Stimulated activated CD4-positive, alpha-beta T cell treated with anti-CD3 and anti-CD28 coated beads, Interleukin-4, amount 100 ng/mL, for 4 hours (primary cell): ENCODE measurements around the gene C11orf58.

ENCODE experiments used
- DNase-seq, 2 experiments: peaks; one replicate each; pipeline ENCODE4 v3.0.0-alpha.2; 2020

C11orf58 gene

DNA sequence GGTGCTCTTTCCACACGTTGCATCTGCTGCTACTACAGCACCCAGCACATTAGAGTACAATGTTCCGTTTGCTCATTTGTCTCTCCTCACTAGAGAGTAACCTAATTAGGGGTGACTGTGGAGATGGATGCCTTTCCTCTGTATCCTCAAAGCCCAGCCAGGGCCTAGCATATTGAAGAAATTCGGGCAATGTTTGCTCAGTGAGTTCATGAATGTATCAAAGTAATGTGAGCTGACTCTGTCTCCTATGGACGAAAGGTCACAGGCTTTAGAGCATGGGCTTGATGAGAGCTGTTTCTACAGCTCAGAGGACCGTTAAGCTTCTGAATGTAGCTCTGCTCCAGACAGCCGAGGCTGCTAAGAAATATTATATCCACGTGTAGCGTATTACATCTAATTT, 67.5 kb downstream of the C11orf58 start:
- DNase-seq, result no peak

DNA sequence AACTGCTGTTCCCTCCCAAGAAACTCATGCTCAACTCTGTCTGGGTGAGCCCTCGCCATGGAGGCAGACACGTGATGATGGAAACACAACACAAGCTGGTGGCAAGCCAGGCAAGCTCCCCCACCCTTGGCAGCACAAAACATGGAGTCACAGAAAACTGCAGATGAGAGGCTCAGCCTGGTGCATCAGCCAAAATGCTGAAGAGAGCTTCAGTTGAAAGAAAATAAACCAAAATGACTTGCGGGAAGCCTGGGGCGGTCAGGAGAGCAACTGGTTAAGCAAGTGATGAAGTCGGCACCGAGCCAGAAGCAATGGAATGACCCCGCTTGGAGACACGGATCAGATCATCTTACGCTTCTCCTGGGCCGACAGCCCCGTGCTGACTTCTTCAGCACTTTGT, 68.3 kb downstream of the C11orf58 start:
- DNase-seq, result no peak

GRCh38 chr11:16807306-16807705, 68.9 kb downstream of the C11orf58 start:
- DNase-seq, result no peak
